ENCODE measurements around the gene TOX4. TPM values are rescaled to one million over a fixed set of nuclear protein-coding genes. Genes with fewer than 3 reads are reported as not detected.
A peak's percentile ranks its signal among the peaks of the same experiment; 100 is the strongest.

The TOX4 gene
- total and polyA plus RNA-seq, 9 of the 15 experiments (the other 6 are each of a cell fraction or from before 2014, with no cell fraction given) = 9.9 to 76.5 (median 41.0) TPM

- TF ChIP-seq JUND (IDR thresholded peaks at IDR 0.05; ENCODE audit: borderline replicate concordance, low read depth, low read length) (peak; percentile 71), JUND (tag; IDR thresholded peaks at IDR 0.05; ENCODE audit: borderline replicate concordance, low read depth, low read length) (peak; percentile 63; the same call in 2 of the 3 replicates), RERE (CRISPR knock-in tag; IDR thresholded peaks at IDR 0.05; ENCODE audit: borderline replicate concordance) (no peak), SIN3B (IDR thresholded peaks at IDR 0.05; ENCODE audit: low read depth) (peak; percentile 52; the same call in 1 of the 2 replicates), UBTF (IDR thresholded peaks at IDR 0.05; ENCODE audit: borderline replicate concordance in 1 of 2, low read depth in 2 of 2, low read length in 2 of 2) (0 out of 4 replicates have a peak, but pooled peaks have one; percentile 17 to 23), ZNF253 (CRISPR knock-in tag; conservative IDR thresholded peaks at IDR 0.05) (no peak), TFAM (CRISPR knock-in tag; conservative IDR thresholded peaks at IDR 0.05) (no peak), NFRKB (IDR thresholded peaks at IDR 0.05; ENCODE audit: low read depth) (peak; percentile 98), TFAP4 (CRISPR knock-in tag; IDR thresholded peaks at IDR 0.05; ENCODE audit: borderline replicate concordance) (peak; percentile 79; the same call in 1 of the 2 replicates), E2F4 (CRISPR knock-in tag; IDR thresholded peaks at IDR 0.05; ENCODE audit: low read depth) (peak; percentile 82; the same call in 1 of the 2 replicates), STAG1 (CRISPR knock-in tag; IDR thresholded peaks at IDR 0.05; ENCODE audit: borderline replicate concordance) (no peak), POLR3G (IDR thresholded peaks at IDR 0.05; ENCODE audit: extremely low read depth, insufficient read length, insufficient replicate concordance) (no peak), ZNF589 (CRISPR knock-in tag; IDR thresholded peaks at IDR 0.05; ENCODE audit: low read depth) (peak; percentile 90), ZNF263 (CRISPR knock-in tag; IDR thresholded peaks at IDR 0.05; ENCODE audit: borderline replicate concordance) (peak; percentile 30; the same call in 1 of the 2 replicates)
These were observed 34.0 kb downstream of the TOX4 start, which contains the start of gene METTL3 (continued) for GRCh38 chr14:21510735-21511657.
